GM21390 (cell line): Measurements from ENCODE around the gene PCED1A.
"Not testable (repeated sequence)": the region's sequence is repeated elsewhere in the genome, so short reads cannot be mapped to it uniquely, and the experiment has no call there.

Experiments
- ATAC-seq: cut with Tn5 transposase; IDR thresholded peaks from one replicate; pipeline ENCODE4 v1.9.1; 2021; ENCODE audit not compliant: unreplicated experiment

Gene PCED1A

GRCh38 chr20:2831206-2831605 lies 9.2 kb downstream of the PCED1A start:
- ATAC-seq = not testable (repeated sequence)

GRCh38 chr20:2829376-2829775 lies 11.1 kb downstream of the PCED1A start:
- no peak for ATAC-seq

DNA sequence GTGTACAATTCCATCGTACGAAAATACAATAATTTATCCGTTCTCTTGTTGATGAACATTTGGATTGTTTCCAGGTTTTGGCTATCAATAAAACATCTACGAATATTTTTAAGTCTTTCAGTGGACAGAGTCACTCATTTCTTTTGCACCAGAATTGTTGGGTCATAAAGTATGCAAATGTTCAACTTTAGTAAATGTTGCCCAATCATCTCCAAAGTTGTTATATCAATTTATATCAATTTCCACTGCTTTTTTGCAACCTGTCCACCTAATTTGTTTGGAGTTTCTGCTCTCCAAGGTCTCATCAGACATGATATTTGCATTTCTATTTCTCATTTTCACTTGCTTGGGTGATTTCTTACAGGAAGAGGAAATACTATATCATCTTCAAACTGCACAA lies 13.8 kb downstream of the PCED1A start:
- no peak for ATAC-seq

- ATAC-seq = no peak
Observed at GRCh38 chr20:2825761-2826160, 14.7 kb downstream of the PCED1A start.

- no peak for ATAC-seq
Observed at GRCh38 chr20:2822073-2822472, 18.4 kb downstream of the PCED1A start.

GRCh38 chr20:2820896-2821869 lies 19.3 kb downstream of the PCED1A start:
- no peak for ATAC-seq

DNA sequence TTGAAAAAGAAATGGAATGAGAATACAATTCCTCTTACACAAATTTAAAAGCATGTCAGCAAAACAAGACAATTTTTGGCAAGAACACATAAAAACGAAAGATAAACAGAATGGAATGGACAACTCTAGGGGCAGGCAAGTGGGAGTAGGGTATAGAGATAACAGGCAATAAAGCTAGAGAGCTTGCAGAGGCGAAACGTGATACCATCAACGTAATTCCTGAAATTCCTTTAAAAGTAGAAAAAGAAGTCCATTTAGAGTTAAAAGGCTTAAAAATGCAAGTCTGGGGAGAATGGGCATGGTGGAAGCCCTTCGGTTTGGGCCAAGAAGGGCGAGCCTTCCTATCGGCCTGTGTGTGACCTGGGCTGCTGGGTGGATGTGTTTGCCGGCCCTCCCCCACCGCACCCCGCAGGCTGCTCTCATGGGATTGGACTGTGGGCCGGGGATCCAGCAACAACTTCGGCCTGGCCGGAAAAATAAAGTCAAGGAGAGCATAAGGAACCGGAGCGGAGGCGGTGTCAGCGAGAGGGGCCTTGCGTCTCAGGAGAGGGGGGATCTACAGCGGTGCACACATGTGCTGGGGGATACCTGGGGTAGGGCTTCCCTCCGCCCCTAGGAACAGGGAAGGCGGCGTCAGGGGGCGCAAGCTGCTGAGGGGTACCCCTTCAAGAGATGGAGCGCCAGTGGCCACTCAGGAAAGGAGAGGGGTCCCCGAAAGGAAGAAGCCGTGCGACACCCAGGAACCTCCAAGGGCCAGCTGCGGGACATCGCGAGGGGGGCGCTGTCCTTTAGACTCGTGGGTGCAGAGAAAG lies 20.2 kb downstream of the PCED1A start:
- no peak for ATAC-seq

- no peak for ATAC-seq
Observed at GRCh38 chr20:2817891-2818595, 22.4 kb downstream of the PCED1A start.

GRCh38 chr20:2817341-2817726 lies 23.1 kb downstream of the PCED1A start:
- ATAC-seq = no peak

DNA sequence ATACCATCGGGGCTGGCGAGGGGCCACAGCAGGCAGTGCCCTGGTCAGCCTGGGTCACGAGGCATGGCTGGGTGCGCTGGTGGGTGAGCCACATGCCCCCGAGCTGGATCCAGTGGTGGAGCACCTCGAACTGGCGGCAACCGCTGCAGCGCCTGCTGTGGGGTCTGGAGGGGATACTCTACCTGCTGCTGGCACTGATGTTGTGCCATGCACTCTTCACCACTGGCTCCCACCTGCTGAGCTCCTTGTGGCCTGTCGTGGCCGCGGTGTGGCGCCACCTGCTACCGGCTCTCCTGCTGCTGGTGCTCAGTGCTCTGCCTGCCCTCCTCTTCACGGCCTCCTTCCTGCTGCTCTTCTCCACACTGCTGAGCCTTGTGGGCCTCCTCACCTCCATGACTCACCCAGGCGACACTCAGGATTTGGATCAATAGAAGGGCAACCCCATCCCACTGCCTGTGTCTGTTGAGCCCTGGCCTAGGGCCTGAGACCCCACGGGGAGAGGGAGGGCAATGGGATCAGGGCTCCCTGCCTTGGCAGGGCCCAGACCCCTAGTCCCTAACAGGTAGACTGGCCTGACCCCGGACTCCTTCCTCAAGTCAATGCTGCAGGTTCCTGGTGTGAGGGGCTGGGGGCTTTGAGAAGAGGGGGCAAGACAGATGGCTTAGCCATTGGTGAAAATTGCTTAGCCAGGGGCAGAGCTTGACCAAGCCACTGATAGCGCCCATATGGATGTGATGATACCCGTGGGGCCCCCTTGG lies 23.7 kb downstream of the PCED1A start:
- no peak for ATAC-seq

DNA sequence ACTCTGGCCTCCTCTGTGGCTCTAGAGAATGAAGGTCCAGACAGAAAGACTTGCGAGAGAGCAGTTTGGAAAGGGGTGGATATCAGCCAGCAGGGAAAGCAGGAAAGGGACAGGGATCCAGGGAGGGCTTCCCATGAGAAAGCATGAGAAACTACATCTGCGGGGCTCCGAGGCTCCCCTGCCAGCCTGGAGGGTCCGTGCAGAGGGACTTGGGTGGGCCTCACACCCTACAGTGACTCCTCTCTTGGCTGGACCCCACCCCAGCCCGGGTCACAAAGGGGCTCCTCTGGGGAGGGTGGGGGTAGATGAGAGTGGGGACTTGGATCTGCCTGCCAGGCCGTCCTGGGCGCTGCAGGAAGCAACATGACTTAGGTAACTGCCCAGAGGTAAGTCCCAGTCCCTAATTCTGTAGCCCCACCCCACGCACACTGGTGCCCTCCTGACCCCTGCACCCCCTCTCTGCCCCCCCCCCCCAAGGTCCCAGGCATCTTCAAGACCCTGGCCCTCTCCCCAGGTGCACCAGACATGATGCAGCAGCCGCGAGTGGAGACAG lies 24.3 kb downstream of the PCED1A start, which contains the start of gene TMEM239:
Gene TMEM239, plus strand, starts transcription at position 335 of the 553 bp plus-strand sequence. Its CDS starts 191 bp downstream, at position 526.
- ATAC-seq = no peak

GRCh38 chr20:2815242-2815900 lies 25.1 kb downstream of the PCED1A start:
- ATAC-seq = no peak

DNA sequence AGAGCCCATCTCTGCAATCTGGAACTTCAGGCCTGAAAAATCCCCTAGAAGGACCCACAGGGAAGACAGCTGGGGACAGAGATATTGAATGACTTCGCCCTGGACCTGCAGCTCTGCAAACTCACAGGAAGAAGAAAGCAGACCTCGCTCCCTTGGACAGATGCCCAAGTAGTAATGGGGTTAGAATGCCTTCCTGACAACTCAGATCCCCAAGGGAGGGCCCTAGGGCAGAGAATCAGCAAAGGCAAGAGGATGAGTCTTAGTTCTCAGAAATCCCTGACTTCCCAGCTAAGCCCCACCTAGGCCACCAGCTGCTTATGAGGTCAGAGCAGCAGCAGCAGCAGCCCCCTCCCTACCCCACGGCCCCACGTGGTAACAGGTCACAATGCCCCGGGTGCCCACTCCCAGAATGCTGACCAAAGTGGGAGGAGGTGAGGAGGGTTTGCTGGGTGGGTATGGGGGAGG lies 25.8 kb downstream of the PCED1A start, which contains the start of gene C20orf141:
Gene C20orf141, plus strand, starts transcription at position 401 of the 465 bp plus-strand sequence. CDS start 198 bp downstream, outside the sequence.
- no peak for ATAC-seq

DNA sequence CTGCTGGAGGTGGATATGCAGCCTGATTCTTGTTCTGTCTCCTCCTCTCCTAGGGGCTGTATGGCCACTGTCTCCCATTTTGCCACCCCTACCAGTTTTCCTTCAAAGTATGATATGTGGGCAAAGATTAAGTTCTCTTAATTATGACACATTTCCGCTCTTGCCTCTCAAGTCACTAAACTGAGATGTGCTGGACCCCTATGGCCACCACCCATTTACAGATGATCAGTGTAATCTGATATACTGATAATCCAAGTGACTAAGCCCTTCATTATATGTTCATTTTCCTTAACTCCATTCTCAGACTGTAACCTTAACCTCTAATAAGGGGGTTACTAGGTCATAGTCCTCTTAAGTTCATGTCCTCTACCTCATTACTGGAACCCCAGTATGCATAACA lies 26.4 kb downstream of the PCED1A start:
- ATAC-seq = no peak

DNA sequence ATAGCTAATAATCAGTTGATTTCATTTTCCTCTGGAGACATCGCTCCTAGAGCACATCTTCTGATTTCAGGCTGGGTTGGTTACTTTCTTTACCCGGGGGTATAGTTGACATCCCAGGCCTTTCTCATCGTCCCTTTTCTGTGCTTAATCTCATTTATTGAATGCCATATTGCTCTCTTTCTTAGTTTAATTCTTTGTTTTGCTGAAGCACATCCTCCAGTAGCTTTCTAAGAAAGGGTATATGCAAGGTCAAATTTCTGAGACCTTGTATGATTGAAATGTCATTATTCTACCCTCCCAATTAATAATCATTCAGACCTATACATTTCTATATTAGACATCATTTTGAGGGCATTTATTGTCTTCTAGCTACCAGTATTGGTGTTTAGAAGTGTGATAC lies 28.3 kb downstream of the PCED1A start:
- no peak for ATAC-seq

DNA sequence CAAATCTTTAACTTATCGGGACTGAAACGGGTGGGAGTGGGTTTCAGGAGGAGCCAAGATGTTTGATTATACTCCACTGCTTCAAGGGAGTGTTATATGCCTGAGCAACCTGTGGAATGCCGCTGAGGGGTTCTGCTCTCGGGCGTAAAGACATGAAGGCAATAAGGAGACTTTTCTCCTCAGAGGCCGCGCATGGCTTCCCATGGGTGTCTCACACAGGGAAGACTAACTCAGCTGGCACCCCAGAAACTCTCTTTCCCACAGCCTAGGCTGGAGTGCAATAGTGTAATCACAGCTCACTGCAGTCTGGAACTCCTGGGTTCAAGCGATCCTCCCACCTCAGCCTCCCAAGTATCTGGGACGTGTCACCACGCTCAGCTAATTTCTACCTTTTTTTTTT lies 30.8 kb downstream of the PCED1A start:
- no peak for ATAC-seq

DNA sequence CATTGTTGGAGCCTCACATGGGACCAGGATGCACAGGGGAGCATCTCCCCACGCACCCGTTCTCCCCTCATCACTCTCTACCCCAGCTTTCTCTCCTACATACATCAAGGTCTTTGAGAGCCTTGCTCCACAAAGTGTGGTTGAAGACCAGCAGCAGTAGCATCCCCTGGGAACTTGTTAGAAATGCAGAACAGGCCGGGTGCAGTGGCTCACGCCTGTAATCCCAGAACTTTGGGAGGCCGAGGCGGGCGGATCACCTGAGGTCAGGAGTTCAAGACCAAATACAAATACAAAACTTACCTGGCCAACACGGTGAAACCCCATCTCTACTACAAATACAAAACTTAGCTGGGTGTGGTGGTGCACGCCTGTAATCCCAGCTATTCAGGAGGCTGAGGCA lies 32.5 kb downstream of the PCED1A start:
- ATAC-seq = not testable (repeated sequence)

DNA sequence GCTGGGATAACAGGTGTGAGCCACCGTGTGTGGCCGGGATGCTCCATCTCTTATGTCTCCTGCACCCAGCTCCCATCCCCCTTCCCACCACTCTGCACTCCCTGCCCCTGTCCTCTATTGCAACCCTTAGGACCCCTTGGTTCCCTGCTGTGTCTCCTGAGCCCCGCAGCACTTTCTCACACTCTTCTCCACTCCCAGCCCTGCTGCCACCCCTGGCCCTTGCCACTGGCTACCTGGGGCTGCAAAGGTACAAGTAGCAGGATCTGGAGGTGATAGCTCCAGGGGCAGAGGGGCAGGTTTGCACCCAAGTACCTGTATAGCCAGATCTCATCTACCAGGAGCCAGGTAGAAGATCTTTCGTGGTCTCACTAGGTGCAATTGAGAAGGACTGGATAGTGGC lies 33.4 kb downstream of the PCED1A start:
- ATAC-seq = no peak

- ATAC-seq = no peak
Observed at GRCh38 chr20:2806351-2806701, 34.1 kb downstream of the PCED1A start.
